Upper lobe of right lung (tissue), 1 donor: ENCODE results near the gene LRRC8B. TPM values are rescaled to one million over a fixed set of nuclear protein-coding genes. Genes with fewer than 3 reads are reported as not detected.

Source experiments
- ATAC-seq: fragments of 200-7000 bp; cut with Tn5 transposase; one replicate; pipeline ENCODE4 v1.9.1; 2020; ENCODE audit warnings: mild to moderate bottlenecking, moderate library complexity
- DNase-seq: peaks from one replicate; pipeline ENCODE4 v3.0.0-alpha.2; 2020
- H3K27ac ChIP-seq: fragments of 200-600 bp; one replicate; pipeline ENCODE4 v1.8.0; 2022
- H3K27me3 ChIP-seq: fragments of 200-600 bp; one replicate; pipeline ENCODE4 v1.8.0; 2022; ENCODE audit warnings: mild to moderate bottlenecking
- H3K36me3 ChIP-seq: fragments of 200-600 bp; one replicate; pipeline ENCODE4 v1.8.0; 2022
- H3K4me1 ChIP-seq: fragments of 200-600 bp; one replicate; pipeline ENCODE4 v1.8.0; 2022
- H3K4me3 ChIP-seq: fragments of 200-600 bp; one replicate; pipeline ENCODE4 v1.8.0; 2022; ENCODE audit warnings: mild to moderate bottlenecking
- H3K9me3 ChIP-seq: fragments of 200-600 bp; one replicate; pipeline ENCODE4 v1.8.0; 2022
- CTCF ChIP-seq: fragments of 200-600 bp; IDR thresholded peaks from one replicate; pipeline ENCODE4 v1.8.0; 2022; ENCODE audit warnings: antibody characterized with exemption
- intact Hi-C: fragments of 100-400 bp; cut with DNase I; formaldehyde crosslinking; loops from one replicate; pipeline ENCODE4 v1.11.0; 2022
- total RNA-seq: library from RNA; stranded (reverse); fragmentation: NEBNext Ultra II Directional; extraction: Animal tissue kit (Norgen Biotek cat#: 25700); gene quantifications from one replicate; pipeline ENCODE4 v1.2.1, GENCODE V29; 2021
- donor health status: DM: no; HTN: yes; CAD: no; lungs with severe emphysema.

The LRRC8B gene
- total RNA-seq, 1 donor from 2014 or later = 22.3 TPM

GRCh38 chr1:89608319-89608983 is 83.8 kb downstream of the LRRC8B start:
- no peak for TF ChIP-seq CTCF
- DNase-seq = no peak
- H3K4me3 ChIP-seq = no peak overlapping the region
- peak overlapping the region; percentile 43 for H3K27ac ChIP-seq
- intact Hi-C loops = no loop called here
- H3K27me3 ChIP-seq = no peaks in the 10 kb centered on the region
- H3K9me3 ChIP-seq = no peaks in the 10 kb centered on the region
- ATAC-seq = peak; percentile 36
- peaks cover 9% of the 10 kb centered on the region for H3K4me1 ChIP-seq
- no peaks in the 10 kb centered on the region for H3K36me3 ChIP-seq

GRCh38 chr1:89608984-89609725 is 84.5 kb downstream of the LRRC8B start:
- TF ChIP-seq CTCF = no peak
- ATAC-seq (peak; percentile 26), DNase-seq (no peak)
- intact Hi-C loops = no loop called here
- Histone ChIP-seq H3K4me1 (peaks cover 9% of the 10 kb centered on the region), H3K27ac (peak overlapping the region; percentile 43), H3K27me3 (no peaks in the 10 kb centered on the region), H3K36me3 (no peaks in the 10 kb centered on the region), H3K9me3 (no peaks in the 10 kb centered on the region), H3K4me3 (no peak overlapping the region)

- Histone ChIP-seq H3K27me3 (no peaks in the 10 kb centered on the region), H3K36me3 (no peaks in the 10 kb centered on the region), H3K27ac (no peak overlapping the region), H3K4me1 (peaks cover 9% of the 10 kb centered on the region), H3K4me3 (no peak overlapping the region), H3K9me3 (no peaks in the 10 kb centered on the region)
- DNase-seq (no peak), ATAC-seq (peak; percentile 38)
- intact Hi-C loops = no loop called here
- TF ChIP-seq CTCF = no peak
Observed at GRCh38 chr1:89609781-89610456, 85.3 kb downstream of the LRRC8B start.

GRCh38 chr1:89610457-89611011 is 85.9 kb downstream of the LRRC8B start:
- Histone ChIP-seq H3K27me3 (no peaks in the 10 kb centered on the region), H3K9me3 (no peaks in the 10 kb centered on the region), H3K36me3 (no peaks in the 10 kb centered on the region), H3K27ac (no peak overlapping the region), H3K4me1 (peaks cover 9% of the 10 kb centered on the region), H3K4me3 (no peak overlapping the region)
- DNase-seq (no peak), ATAC-seq (peak; percentile 15)
- TF ChIP-seq CTCF = no peak
- intact Hi-C loops = no loop called here

GRCh38 chr1:89611721-89612120 is 87.1 kb downstream of the LRRC8B start:
- no peak overlapping the region for H3K27ac ChIP-seq
- ATAC-seq (no peak), DNase-seq (no peak)
- H3K4me3 ChIP-seq = no peak overlapping the region
- intact Hi-C loops = no loop called here
- H3K36me3 ChIP-seq = no peaks in the 10 kb centered on the region
- H3K4me1 ChIP-seq = peaks cover 9% of the 10 kb centered on the region
- no peak for TF ChIP-seq CTCF
- no peaks in the 10 kb centered on the region for H3K9me3 ChIP-seq
- no peaks in the 10 kb centered on the region for H3K27me3 ChIP-seq
